GM18505 (cell line): ENCODE measurements around the gene CDC45.

Experiments
- ATAC-seq: cut with Tn5 transposase; IDR thresholded peaks from one replicate; pipeline ENCODE4 v1.9.1; 2021; ENCODE audit not compliant: unreplicated experiment
- POLR2A ChIP-seq: IDR thresholded peaks from 4 replicates; pipeline ENCODE4 v1.6.1; 2011; ENCODE audit warnings: borderline replicate concordance; ENCODE audit not compliant: insufficient read depth, insufficient read length; ENCODE audit errors: extremely low read depth

Gene CDC45

DNA sequence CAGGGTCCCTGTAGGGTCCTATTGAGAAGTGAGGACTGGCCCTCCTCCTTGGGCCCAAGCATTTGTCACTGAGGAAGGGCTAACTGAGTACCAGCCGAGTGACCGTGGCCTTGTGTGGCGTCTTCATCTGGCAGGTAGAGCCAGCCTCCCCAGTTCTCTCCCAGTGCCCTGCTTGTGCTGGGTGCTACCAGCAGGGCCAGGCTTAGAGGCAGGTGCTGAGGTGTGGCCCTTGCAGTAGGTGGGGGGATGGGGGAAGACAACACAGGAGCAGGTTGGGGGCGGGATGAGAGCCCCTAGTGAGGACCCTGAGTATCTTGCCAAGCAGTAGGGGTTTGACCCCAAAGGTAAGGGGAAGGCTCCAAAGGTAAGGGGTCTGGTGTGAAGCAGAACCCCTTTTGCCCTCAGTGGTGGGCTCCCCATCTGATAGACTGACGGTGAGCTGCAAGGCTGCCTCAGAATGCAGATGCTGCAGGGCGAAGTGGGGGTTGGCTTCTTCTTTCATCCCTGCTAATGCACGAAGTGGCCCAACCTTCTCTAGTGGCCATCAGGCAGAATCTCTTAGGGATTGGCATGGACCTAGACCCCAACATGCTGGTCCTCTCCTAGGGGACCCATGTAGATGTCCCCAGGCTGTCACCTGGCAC is 19.6 kb downstream of the CDC45 start:
- ATAC-seq, result no peak

DNA sequence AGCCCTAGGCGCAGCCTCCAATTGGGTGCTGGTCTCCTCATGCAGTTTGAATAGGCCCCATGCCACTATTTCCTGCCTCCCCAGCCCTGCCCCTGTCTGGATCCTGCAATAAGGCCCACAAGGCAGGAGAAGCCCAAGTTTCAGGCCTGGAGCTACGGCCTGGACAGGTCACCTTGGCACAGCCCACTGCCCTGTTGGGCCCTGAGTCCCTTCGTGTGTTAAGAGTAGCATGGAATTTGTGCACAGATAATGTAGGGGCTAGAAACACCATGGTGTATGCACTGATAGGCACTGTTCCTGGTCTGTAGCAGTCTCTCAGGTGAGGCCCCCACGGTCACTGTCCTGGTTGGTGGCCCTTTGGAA is 20.1 kb downstream of the CDC45 start:
- no peak for TF ChIP-seq POLR2A
- ATAC-seq, result no peak

More for the DNA sequence above, 19.6 kb downstream of the CDC45 start:
- no peak for TF ChIP-seq POLR2A

- ATAC-seq, result no peak
- no peak for TF ChIP-seq POLR2A
Measured at GRCh38 chr22:19501897-19502447, 22.3 kb downstream of the CDC45 start.

GRCh38 chr22:19503367-19503766 is 23.6 kb downstream of the CDC45 start:
- no peak for TF ChIP-seq POLR2A
- no peak for ATAC-seq

DNA sequence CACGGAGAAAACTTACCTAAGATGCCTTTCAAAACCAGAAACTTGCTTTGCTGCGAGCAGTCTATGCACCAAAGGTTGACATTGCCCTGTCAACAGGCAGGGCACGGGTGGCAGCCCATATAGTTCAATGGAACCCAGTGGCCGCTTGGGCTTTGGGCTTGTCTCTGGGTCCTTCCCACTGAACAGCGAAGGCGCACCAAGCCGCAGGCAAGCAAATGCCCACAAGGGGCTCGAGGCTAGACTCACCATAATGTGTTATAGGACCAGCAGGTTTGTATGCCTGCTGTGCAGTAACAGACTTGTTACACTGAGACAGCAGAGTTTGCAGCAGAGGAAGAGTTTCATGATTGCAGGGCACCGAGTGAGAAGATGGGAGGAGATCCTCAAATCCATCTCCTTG is 24.1 kb downstream of the CDC45 start:
- ATAC-seq, result no peak
- TF ChIP-seq POLR2A, result no peak

DNA sequence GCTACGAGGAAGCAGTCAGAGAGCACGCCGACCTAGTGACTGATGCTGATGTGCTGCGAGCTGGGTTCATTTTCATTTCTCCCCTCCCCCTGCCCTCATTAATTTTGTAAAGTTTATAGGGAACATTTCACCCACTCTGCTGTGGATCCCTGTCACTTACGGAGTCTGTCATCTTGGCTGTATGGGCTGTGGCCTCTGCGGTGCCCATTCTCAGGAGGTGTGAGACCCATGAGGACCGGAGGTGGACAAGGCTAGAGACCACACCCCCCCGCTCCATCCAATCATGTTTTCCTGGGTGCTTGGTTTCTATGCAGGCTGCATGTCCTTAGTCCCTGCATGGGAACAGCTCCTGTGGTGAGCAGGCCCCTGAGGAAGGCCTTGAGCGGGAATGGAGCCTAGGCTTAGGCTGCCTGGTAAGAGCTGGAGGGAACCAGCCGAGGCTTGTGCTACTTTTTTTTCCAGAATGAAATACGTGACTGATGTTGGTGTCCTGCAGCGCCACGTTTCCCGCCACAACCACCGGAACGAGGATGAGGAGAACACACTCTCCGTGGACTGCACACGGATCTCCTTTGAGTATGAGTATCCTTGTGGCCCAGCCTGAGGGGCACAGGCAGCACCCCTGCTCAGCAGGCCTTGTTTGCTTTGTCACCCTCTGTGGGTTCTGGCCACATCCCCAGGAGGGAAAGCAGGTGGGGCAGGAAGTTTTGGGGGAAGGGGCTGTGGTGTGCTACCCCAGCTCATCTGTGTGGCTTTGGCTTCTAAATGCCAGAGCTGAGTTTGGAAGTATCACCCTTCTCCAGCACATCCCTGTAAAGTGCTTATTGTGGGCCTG is 25.4 kb downstream of the CDC45 start:
- no peak for ATAC-seq
- TF ChIP-seq POLR2A, result no peak

DNA sequence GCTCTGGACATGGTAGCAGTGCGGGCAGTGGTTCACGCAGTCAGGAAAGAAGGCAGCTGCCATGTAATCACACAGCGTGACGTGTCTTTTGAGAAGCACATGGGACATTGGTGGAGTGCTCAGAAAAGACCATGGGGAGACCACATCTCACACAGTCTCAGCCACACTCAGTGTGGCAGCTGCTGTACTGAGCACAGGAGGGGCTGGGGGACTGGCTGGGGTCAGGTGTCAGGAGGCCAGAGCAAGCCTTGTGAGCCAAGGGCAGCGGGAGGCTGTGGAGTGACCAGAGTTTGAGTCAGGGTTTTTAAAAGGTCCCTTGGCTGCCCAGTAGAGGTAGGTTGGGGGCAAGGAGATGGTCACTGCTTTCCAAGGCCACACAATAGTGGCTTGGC is 26.0 kb downstream of the CDC45 start:
- no peak for TF ChIP-seq POLR2A
- no peak for ATAC-seq

DNA sequence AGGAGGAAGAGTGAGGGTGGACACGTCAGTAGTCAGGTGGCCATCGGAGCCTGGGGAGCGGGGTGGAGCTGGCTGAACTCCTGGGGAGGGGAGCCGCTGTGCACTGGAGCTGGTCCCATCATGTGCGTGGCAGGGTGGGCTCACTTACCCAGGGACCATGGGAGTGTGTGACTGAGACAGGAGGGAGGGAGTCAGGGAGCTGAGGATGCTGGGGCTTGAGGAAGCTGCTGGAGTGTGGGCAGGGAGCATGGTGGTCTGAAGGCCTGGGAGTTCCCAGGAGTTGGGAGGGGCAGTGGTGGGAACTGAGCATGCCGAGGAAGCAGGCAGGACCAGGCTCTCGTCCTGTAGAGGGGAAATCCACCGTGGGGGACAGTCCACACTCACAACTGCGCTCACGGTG is 26.5 kb downstream of the CDC45 start:
- no peak for TF ChIP-seq POLR2A
- no peak for ATAC-seq

DNA sequence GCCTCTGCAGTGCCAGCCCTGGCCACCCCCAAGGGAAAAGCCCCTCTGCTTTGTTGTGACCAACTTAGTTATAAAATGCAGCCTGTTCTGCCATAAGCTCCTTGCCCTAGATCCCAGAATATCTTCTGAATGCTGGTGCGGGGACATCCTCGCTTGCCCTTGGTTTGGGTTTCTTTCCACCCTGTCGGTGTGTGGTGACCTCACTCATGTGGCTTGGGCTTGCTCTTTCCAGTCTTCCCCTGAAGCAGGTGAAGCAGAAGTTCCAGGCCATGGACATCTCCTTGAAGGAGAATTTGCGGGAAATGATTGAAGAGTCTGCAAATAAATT is 27.8 kb downstream of the CDC45 start:
- TF ChIP-seq POLR2A, result no peak
- ATAC-seq, result no peak

DNA sequence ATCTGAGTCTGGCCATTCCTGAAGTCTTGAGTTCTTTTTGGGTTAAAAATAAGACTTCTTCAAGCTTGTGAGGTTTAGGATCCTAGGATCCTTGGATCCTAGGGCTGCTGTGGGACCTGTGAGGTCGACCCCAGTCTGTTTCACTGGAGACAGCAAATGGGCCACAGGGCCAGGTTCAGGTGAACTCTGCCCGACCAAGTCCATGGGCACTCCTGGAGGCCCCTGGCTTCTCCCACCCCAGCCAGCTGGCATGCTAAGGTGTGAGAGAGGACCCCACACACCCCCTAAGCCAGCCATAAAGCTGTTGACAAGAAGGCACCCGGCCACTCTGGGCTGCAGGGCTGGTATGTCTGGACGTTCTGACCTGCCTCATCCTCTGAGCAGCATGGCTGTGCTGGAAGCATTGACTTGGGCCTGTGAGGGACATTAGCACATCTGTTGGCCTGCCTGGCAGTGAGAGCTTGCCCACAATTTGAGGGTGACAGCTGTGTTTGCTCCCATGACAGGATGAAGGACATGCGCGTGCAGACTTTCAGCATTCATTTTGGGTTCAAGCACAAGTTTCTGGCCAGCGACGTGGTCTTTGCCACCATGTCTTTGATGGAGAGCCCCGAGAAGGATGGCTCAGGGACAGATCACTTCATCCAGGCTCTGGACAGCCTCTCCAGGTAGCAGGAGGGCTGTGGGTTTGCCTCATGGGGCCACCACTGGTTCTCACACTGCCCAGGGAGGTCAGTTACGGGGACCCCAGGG is 28.5 kb downstream of the CDC45 start:
- ATAC-seq, result no peak
- no peak for TF ChIP-seq POLR2A

DNA sequence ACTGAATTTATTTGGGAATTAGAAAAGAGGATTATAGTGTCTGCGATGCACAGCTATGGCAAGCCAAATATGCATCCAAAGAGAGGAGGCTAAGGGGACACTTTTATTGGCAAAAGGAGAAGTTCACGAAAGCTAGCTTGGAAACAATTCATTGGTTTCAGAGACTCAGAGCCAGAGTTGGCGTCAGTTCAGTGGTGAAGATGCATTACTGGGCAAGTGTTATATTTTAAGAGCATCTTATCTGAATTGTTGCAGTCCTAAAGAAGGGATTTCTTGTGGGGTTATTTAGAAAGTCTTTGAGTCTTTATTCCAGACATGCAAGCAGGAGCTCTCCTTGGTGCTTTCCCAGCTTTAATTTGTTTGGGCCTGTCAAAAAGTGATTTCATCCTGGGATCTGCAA is 29.5 kb downstream of the CDC45 start:
- TF ChIP-seq POLR2A, result no peak
- ATAC-seq, result no peak

- ATAC-seq, result no peak
- no peak for TF ChIP-seq POLR2A
Measured at GRCh38 chr22:19509923-19510322, 30.2 kb downstream of the CDC45 start.

GRCh38 chr22:19510919-19511341 is 31.2 kb downstream of the CDC45 start:
- no peak for ATAC-seq
- TF ChIP-seq POLR2A, result no peak
